NCI-H187 treated with DMSO at 0.1 percent for 48 hours (cell line): ENCODE results near the gene MLXIP.
"Not testable (repeated sequence)": the region's sequence is repeated elsewhere in the genome, so short reads cannot be mapped to it uniquely, and the experiment has no call there.

Experiments used
- DNase-seq: peaks from one replicate; lab custom pipeline; 2025; lab: John Stamatoyannopoulos, UW

The MLXIP gene

DNA sequence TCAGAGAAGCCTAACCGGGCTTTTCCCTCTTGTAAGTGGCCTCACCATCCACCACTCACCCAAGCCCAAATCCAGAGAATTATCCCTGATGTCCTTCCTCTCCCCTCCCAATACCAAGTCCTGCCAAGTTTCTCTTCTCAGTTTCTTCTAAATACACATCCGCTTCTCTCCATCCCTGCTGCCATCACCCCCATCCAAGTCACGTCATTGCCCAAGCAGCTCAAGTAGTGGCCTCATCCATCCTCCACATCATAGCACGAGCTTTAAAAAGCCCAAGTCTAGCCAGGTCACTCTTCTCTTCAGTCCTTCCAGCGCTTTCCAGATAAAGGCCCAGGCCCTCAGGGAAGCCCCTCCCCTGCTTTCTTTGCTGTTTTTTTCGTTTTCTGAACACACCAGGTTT lies 70.1 kb downstream of the MLXIP start:
- no peak for DNase-seq

DNA sequence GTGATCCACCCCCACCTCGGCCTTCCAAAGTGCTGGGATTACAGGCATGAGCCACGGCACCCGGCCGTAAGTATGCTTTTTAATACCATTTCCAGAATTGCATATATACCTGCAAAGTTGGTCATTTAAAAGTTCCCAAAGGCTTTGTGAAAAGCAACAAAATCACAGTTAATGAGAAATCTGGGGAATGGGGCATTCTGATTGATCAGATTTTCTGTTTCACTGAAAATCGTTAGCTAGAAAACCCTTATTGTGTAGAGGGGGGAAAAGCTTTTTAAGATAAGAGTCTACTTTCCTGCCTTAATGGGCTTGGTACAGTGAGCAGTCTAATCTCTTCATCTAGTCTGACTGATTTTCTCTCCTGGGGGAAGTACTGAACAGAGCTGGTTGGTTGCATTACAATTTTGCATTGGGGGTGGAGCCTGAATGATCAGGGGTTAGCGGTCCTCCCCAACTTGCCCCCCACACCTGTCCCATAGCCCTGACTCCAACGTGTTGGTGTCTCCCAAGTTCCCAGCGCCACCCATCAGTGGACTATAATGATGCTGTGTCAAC lies 71.6 kb downstream of the MLXIP start:
- DNase-seq: no peak

- no peak for DNase-seq
Measured at GRCh38 chr12:122152754-122153153, 74.2 kb downstream of the MLXIP start.

- DNase-seq: no peak
Measured at GRCh38 chr12:122155705-122156104, 77.1 kb downstream of the MLXIP start.

GRCh38 chr12:122158700-122159285 lies 80.2 kb downstream of the MLXIP start:
- no peak for DNase-seq

- no peak for DNase-seq
Measured at GRCh38 chr12:122159882-122160281, 81.3 kb downstream of the MLXIP start.

DNA sequence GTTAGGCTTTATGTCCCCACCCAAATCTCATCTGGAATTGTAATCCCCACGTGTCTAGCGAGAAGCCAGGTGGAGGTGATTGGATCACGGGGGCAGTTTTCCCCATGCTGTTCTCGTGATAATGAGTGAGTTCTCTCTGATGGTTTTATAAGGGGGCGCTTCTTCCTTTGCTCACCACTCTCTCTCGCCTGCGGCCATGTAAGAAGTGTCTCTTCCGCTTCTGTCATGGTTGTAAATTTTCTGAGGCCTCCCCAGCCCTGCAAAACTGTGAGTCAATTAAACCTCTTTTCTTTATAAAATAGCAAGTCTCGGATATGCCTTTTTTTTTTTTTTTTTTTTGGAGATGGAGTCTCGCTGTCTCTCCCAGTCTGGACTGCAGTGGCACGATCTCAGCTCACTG lies 82.2 kb downstream of the MLXIP start:
- DNase-seq: no peak

- no peak for DNase-seq
Measured at GRCh38 chr12:122161682-122162081, 83.1 kb downstream of the MLXIP start.

- no peak for DNase-seq
Measured at GRCh38 chr12:122162976-122163375, 84.4 kb downstream of the MLXIP start.

DNA sequence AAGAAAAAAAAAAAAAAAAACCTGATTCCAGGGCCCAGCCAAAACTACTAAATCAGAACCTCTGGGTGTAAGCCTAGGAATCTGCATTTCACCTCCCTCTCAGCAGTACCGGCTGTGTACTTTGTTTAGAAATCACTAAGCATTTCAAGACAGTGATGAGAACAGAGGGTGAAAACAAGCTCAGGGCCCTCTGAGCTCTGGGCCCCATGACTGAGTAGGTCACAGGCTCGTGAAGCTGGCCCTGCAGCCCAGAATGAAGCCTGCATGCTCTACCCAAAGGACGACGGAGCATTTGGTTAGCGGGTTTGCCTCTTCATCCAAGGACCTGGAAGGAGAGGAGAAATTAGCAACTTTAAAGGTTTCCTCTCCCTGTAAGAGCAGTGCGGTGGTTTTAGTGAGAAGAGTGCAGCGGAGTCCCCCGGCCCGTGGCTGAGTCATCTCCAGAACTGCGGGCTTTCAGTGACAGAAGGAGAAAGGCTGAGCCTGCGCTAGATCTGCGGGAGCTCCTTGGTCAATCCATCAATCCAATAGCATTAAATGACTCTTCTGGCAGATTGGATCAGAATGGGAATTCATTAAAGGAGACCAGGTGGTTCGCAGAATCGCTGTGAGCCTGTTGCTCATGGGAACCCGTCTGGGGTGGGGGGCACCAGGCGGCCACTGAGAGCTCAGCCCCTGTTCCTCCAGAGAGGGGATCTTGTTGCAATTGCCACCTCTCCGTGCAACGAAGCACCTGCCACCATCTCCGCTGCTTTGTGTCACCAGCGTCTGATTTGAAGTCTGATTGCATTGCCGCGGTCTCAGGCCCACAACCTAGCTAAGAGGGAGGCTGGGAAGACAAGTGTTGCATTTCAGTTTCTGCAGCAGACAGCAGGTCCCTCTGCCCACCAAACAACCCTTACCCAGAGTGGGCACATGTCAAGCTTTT lies 88.1 kb downstream of the MLXIP start:
- no peak for DNase-seq

- no peak for DNase-seq
Measured at GRCh38 chr12:122167356-122167925, 88.9 kb downstream of the MLXIP start.

GRCh38 chr12:122168492-122168891 lies 89.9 kb downstream of the MLXIP start:
- no peak for DNase-seq

- no peak for DNase-seq
Measured at GRCh38 chr12:122171399-122171798, 92.8 kb downstream of the MLXIP start.

GRCh38 chr12:122172262-122172939 lies 93.8 kb downstream of the MLXIP start:
- no peak for DNase-seq

DNA sequence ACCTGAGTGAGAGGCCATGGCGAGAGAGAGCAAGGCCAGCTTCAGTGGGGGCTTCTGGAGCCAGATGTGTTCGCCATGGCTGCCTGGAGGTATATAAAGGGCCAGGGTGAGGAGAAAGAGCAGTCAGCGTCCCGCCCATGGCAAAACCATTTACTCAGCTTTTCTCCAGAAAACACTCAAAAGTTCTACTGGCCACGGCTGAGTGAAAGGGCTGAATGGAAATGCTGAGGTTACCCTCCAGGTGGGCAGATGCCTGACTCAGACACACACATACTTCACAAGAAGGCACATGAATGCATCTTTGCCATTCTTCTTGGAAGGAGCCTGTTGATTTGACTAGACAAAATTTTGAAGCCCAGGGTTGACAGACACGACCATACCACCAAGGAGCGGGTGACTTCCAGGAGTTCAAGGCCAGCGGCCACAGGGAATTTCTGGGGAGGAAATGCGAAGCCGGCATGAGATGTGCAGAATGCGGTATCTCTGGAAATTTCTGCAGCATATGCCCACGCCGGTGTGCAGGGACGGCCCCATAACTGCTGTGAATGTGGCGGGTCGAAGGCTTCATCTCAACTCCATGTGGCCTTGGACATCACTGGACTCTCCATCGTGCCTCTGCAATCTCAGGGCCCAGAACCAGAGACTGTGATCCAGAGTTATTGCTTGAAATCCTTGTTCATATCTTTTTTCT lies 95.7 kb downstream of the MLXIP start, which contains the start of gene IL31:
IL31 (minus strand) TSS at position 67 of the 691 bp plus-strand sequence; CDS start at position 18, 49 bp downstream.
- DNase-seq: peak; percentile 23

DNA sequence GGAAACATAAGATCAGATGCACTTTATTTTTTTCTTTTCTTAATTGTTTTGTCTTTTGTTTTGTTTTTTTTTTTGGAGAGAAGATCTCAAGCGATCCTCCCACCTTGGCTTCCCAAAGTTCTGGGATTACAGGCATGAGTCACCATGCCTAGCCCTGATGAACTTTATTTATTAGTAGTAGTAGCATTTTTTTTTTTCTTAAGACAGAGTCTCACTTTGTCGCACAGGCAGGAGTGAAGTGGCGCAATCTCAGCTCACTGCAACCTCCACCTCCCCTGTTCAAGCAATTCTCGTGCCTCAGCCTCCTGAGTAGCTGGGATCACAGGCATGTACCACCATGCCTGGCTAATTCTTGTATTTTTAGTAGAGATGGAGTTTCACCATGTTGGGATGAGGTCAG lies 97.9 kb downstream of the MLXIP start:
- DNase-seq: not testable (repeated sequence)

- peak; percentile 41 for DNase-seq
Measured at GRCh38 chr12:122182887-122183587, 104.5 kb downstream of the MLXIP start, which contains the start of gene LRRC43. Gene LRRC43, plus strand, starts transcription at chr12:122183123. Its CDS starts 22 bp downstream, at chr12:122183145.

DNA sequence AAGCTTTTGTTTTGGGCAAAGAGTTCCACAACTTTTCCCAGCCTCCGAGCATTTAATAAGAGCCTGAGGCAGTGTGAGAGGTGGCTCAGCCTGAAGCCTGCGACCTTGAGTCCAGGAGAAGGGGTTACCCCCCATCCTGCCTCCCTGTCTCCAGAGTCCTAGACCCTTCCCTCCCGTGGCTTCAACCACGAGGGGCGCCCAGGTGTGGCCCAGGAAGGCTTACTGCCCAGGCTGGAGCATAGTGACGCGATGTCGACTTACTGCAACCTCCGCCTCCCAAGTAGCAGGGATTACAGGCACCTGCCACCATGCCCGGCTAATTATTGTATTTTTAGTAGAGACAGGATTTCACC lies 105.0 kb downstream of the MLXIP start:
- no peak for DNase-seq

DNA sequence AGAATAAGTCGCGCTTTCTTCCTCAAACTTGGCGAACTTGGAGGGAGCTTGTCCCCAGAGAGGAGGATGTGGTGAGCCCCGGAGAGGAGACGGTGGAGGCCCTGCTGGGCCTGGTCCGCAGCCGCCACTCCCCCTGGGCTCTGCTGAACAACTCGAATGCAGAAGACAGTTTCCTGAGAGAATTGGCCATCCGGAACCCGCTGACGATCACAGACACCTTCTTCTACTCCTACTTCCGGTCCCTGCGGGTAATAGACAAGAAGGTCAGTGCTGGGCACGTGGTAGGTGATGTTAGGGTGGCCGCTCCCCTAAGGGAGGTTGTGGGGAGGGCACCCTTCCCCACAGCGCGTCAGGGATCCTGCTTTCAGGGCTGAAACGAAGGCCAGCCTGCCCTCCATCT lies 106.0 kb downstream of the MLXIP start:
- no peak for DNase-seq

DNA sequence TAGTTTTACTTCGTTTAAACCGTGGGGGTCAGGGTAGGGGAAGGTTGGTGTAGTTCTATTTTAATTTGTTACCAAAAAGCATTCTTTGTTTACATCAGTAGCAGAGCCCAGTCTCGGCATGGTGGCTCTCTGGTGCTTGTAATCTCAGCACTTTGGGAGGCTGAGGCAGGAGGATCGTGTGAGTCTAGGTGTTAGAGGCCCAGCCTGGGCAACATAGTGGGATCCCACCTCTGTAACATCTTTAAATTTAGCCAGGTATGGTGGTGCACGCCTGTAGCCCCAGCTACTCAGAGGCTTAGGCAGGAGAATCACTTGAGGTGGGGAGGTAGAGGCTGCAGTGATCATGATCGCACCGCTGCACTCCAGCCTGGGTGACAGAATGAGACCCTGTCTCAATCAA lies 106.5 kb downstream of the MLXIP start:
- DNase-seq: no peak
